HG03066 (cell line): Measurements from ENCODE around the gene HSPA12B.
"Not testable (repeated sequence)": the region's sequence is repeated elsewhere in the genome, so short reads cannot be mapped to it uniquely, and the experiment has no call there.

Source experiments
- ATAC-seq: cut with Tn5 transposase; IDR thresholded peaks from one replicate; pipeline ENCODE4 v1.9.1; 2021; ENCODE audit warnings: low read depth; ENCODE audit not compliant: unreplicated experiment

Gene HSPA12B

DNA sequence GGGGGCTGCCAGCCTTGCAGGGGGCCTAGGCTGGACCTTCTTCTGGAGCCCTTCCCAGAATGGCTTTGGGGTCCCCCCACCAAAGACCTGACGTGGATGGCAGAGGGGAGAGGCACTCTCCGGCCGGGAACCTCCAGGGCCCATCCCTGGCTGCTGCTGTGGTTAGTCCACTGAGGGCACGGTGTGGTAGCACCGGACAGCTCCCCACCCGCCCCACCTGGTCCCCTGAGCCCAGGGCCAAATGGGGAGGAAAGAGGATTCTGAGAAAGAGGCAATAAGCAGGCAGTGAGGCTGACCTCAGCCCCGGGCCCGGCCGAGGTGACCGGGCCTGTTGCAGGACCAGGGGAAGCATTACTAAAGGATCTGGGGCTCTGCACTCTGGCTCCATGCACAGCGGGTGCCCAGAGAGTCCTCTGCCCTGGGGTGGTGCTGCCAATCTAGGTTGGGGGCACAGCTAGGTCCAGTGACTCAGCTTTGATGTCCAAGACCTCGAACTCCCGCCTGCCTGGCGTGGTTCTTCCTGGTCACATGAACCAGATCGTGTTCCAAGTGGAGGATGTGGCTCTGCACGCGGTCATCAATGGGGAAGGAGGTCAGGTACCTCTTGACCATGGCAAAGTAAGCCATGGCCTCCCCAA, 51.9 kb downstream of the HSPA12B start:
- ATAC-seq: no peak

DNA sequence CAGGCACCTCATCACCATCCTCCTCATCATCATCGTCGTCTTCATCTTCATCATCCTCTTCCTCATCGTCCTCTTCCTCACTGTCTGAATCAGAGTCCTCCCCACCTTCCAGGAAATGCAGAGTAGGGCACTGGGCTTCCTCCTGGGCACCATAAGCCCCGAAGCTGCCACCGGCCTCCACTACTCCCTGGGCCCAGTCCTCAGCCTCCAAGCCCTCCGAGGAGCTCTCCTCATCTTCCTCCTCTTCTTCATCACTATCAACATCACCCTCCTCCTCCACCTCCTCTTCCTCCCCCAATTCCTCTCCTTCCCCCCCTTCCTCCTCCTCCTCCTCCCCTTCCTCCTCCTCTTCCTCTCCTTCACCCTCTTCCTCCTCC, 52.4 kb downstream of the HSPA12B start:
- ATAC-seq: no peak

DNA sequence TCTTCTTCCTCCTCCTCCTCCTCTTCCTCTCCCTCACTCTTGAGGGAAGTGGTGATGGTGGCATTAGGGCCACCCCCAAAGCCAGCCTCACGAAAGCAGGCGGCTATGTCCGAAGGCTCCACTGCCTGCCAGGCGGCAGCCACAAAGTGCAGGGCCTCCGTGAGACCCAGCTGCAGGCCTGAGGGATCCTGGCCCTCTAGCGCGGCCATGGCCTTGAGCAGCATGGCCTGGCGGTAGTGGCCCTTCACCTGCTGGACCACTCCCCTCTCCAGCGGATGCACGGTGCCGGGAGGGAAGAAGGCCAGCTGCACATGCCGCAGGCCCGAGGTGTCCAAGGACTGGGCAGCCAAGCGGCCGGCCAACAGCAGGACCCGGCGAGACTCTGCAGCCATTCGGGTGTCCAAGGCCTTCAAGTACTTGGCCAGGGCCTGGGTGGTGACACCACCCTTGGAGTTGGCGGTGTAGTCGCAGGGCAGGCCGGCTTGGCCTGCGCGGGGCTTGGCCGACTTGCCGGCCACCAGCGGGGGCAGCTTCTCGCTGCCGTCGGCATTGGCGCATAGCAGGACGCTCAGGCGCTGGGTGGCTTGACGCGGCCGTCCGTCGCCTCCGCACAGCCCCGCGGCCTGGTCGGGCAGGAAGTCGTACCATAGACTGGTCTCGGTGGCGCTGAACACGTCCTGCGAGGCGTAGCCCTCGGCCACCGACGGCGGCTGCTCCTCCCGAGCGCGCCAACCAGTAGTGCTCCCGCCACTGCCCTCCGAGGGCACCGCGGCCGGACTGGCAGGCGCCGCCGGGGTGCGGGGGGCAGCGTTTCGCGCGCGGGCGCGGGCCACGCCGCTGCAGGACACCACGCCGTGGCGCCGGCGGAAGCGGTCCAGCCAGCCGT, 53.0 kb downstream of the HSPA12B start:
- no peak for ATAC-seq

DNA sequence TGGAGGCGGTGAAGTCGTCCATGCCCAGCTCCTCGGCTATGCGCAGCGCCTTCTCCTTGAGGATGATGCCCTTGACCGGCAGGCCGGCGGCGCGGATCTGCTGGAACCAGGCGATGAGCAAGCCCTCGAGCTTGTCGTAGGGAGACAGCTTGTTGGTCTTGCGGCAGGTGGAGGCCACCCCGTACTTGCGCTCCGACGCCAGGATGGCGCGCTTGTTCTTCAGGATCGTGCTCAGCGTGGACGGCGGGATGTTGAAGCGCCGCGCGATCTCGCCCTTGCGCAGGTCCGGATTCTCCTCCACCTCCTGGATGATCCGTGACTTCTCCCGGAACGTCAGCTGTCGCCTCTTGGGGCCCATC, 53.6 kb downstream of the HSPA12B start:
- ATAC-seq: no peak

DNA sequence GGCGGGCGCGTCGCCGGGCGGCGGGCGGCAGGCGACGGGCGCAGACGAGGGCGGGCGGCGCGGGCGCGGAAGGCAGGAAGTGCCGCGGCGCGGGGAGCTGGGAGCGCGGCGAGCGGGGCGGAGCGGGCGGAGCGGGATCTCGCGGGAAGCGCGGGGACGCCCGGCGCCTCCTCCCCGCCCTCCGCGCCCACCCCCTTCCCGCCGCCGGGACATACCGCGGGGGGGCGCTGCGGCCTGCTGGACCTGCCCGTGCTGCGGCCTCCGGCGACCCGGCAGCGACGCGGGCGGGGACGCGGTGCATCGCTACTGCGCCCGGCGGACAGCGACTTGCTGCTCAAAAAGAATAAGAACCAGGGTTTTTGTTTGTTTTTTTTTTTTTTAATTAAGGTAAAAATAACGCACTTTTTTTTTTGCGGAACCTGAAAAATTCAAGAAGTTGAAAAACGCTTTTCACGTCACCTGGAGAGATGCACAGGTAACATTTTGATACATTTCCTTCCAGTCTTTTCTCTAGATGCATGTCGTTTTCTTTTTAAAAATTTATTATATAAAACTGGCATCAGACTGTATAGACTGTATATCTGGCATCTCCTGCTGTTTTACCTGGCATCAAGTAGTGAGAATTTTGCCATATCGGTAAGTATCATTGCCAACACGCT, 54.3 kb downstream of the HSPA12B start, which contains the start of gene CENPB:
Gene CENPB (minus strand): TSS at position 76 of the 659 bp plus-strand sequence. CDS start 257 bp downstream, outside the sequence.
- peak; percentile 71 for ATAC-seq

DNA sequence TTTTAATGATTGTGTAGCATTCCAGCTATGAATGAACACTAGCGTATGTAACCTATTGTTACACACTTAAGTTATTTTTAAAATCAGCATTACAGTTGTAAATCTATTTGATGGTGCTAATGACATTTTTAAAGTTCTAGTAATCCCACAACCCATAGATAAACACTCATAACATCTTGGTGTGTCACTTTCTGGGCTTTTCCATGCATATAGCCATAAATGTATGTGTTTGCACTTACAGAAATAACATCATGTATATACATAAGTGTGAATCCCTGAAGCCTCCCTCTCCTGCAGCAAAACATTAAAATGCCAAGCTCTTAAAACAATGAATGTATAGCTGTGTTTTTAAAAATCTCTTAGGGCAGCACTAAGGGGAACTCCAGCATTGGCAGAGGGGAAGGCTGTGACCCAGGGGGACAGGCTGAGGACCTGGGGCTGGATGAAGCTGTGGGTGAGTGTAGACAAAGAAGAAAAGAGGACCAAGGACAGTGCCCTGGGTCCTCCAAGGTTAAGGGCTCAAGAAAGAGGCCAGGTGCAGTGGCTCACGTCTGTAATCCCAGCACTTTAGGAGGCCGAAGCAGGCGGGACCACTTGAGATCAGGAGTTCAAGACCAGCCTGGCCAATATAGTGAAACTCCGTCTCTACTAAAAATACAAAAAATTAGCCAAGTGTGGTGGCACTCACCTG, 55.0 kb downstream of the HSPA12B start:
- ATAC-seq: no peak

DNA sequence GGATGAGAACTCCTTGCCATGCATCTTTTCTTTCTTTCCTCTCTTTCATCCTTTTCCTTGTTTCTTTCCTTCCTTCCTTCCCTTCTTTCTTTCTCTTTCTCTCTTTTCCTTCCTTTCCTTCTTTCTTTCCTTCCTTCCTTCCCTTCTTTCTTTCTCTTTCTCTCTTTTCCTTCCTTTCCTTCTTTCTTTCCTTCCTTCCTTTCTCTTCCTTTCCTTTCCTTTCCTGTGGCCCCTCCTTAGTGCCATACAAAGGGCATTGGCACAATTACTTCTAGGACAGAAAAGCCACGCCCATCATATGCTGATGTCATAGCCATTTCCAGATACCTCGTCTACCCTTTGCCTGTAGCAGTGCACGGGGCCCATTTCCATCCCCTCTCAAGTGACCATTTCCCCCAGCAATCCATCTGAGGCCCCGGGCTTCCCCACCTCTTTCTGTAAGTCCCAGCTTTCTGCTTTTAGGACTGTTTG, 56.2 kb downstream of the HSPA12B start:
- no peak for ATAC-seq

DNA sequence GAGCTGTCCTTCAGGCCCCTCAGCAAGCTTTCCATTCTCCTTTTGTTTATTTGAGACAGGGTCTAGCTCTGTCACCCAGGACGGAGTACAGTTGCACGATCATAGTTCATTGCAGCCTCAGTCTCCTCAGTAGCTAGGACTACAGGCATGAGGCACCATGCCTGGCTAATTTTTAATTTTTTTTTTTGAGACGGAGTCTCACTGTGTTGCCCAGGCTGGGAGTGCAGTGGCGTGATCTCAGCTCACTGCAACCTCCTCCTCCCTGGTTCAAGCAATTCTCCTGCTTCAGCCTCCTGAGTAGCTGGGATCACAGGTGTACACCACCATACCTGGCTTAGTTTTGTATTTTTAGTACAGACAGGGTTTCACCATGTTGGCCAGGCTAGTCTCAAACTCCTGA, 56.7 kb downstream of the HSPA12B start:
- not testable (repeated sequence) for ATAC-seq

DNA sequence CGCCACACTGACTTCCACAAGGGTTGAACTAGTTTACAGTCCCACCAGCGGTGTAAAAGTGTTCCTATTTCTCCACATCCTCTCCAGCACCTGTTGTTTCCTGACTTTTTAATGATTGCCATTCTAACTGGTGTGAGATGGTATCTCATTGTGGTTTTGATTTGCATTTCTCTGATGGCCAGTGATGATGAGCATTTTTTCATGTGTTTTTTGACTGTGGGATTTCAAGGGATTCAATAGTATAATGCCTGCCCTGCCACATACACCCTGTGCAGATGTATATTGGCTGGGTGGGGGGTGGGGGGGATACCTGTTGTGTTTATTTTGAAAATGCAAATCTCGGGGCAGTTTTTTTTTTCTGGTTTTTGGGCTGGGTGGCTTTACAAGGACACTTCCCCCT, 61.7 kb downstream of the HSPA12B start:
- ATAC-seq: not testable (repeated sequence)

DNA sequence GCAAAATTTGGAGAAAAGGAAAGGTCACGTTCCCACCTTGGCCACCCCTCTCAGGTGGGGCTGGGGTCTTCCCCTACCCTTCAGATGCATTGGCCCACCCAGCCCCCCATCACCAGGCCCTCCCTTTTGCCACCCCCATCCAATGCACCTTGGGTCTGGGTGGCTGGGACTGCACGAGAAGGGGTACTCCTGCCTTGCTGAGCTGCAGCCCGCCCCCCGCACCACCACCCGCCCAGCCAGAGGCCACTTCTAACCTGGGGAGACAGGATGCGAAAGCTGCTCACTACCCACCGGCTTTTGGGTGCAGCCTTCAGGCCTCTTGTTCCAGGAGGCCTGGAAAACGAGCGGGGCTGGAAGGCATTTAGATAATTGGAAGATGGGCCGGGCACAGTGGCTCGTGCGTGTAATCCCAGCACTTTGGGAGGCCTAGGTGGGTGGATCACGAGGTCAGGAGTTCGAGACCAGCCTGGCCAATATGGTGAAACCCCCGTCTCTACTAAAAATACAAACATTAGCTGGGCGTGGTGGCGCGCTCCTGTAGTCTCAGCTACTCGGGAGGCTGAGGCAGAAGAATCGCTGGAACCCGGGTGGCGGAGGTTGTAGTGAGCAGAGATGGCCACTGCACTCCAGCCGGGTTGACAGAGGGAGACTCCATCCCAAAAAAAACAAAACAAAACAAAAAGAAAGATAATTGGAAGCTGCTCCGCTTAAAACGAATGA, 62.4 kb downstream of the HSPA12B start:
- ATAC-seq: no peak

DNA sequence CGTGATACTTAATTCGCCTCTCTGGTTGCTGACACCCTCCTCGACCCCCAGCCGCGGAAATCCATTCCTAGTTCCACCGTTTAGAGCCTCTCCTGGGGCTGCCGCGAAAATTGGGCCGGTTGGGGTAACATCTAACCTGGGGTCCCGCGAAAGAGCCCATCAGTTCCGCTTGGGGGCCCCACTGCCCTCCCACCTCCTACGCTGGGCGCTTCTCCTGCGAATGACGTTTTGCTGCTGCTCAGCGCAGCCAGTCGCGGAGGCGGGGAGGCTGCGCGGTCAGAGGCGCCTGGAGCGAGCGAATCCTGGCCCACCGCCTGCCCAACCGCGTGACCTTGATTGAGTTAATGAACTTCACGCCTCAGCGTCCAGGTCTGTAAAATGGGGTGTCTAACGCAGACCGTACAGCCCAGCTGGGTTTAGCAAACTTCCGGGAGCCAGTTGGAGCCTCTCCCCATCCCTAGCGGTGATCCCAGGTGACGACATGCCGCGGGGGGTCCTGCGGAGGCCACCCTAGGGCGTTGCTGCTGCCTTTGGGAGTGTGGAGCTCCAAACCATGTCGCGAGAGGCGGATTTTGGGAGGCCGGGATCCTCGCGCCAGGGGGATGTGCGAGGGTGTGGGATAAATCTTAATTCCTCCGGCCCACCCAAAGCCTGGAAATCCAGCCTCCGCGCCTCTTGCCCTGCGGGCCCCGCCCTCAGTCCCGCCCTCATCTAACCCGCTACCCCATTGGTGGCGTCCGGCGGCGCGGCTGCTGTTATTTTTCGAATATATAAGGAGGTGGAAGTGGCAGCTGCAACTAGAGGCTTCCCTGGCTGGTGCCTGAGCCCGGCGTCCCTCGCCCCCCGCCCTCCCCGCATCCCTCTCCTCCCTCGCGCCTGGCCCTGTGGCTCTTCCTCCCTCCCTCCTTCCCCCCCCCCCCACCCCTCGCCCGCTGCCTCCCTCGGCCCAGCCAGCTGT, 63.3 kb downstream of the HSPA12B start, which contains the start of gene CDC25B:
Gene CDC25B (plus strand): TSS at position 800 of the 958 bp plus-strand sequence. CDS start 222 bp downstream, outside the sequence.
- peak; percentile 67 for ATAC-seq

DNA sequence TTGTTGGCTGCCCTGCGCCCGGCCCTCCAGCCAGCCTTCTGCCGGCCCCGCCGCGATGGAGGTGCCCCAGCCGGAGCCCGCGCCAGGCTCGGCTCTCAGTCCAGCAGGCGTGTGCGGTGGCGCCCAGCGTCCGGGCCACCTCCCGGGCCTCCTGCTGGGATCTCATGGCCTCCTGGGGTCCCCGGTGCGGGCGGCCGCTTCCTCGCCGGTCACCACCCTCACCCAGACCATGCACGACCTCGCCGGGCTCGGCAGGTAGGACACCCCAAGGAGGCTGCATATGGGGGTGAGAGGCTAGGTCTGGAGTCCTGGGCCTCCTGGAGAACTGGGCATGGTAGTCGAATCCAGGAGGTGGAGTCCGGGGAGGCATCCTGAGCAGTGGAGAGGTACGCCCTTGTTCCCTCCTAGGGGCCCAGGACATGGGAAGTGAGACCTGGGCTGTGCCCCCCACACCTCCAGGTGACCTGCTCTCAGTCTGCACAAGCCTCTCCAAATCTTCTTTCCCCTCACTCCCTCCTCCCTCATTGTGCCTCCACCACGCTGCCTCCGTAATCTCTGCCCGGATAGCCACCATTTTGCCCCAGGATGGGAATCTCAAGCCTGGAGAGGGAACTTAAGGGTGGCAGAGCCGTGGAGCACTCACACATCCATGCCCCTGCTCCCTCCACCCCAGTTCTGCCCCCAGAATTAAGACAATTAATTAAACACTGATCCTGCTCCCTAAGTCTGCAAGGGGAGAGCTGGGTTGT, 64.2 kb downstream of the HSPA12B start:
- ATAC-seq: no peak

DNA sequence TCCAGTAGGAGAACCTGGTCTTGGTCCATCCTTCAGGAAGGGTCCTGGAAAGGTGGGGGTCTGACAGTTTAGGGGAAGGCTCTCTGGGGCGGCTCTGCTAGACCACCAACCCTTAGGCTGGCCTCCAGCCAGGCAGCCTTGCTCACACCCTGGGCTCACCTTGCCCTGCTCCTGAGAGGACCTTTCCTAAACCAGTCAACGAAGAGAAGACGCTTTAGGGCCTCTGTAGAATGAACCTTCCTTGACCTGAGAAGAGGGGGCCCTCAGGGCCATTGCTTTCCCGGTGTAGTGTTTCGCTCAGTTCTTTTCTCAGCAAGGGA, 64.7 kb downstream of the HSPA12B start:
- ATAC-seq: no peak

DNA sequence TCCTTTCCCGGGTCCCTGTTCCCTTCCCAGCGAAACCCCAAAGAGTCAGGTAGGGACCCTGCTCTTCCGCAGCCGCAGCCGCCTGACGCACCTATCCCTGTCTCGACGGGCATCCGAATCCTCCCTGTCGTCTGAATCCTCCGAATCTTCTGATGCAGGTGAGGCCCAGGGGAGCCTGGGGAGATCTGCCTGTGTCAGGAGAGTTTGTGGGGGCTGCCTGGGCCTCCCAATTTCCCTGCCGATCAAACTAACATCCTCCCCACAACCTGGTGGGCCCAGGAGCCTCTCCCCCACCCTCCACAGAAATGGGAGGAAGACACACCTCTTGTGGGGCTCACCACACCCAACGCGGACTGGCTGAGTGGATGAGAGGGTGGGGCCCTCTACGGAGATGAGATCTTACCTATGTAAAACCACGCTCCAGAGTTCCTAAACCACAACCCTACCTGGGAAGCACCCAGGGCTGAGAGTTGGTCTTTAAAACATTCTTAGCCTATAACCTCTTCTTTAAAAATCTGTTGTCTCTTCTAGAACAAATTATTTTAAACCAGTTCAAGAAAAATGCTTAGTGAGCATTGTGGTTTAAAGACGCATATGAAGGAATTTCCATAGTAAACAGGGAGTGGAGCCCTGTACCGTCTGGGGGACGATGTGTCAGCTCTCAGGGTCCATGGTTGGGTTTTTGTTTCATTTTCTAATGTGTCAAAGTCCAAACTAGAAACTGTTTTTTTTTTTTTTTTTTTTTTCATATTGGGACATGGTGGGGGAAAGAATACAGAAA, 65.3 kb downstream of the HSPA12B start:
- no peak for ATAC-seq

DNA sequence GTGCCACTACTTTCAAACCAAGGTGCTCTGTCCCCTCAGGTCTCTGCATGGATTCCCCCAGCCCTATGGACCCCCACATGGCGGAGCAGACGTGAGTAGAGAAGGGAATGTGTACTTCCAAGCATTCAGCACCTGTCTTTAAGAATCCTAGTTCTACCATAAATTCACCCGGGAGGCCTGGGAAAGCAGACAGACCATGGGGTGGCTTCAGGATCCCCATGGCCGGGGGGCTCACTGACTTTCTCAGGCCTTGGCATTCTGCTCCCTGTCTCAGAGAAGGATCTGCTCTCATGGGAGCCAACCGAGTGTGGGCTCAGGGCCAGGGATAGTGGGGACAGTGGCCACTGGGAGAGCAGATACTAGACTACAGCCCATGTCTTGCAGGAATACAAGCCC, 65.9 kb downstream of the HSPA12B start:
- no peak for ATAC-seq

DNA sequence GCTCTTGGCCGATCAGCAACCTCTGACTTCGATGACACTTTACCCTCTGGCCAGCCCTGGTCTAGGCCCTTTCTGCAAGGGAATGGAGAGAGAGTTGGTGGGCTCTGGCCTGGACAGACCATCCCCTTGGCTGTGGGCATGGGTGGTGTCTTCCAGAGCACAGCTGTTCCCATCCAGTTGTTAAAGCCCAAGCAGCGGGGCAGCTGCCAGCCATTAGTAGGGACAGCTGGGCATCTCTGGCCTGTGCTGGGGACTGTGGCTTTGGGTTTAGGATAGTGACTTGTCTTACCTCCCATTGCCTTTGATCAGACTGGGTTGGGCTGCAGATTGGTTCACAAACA, 66.4 kb downstream of the HSPA12B start:
- ATAC-seq: no peak

DNA sequence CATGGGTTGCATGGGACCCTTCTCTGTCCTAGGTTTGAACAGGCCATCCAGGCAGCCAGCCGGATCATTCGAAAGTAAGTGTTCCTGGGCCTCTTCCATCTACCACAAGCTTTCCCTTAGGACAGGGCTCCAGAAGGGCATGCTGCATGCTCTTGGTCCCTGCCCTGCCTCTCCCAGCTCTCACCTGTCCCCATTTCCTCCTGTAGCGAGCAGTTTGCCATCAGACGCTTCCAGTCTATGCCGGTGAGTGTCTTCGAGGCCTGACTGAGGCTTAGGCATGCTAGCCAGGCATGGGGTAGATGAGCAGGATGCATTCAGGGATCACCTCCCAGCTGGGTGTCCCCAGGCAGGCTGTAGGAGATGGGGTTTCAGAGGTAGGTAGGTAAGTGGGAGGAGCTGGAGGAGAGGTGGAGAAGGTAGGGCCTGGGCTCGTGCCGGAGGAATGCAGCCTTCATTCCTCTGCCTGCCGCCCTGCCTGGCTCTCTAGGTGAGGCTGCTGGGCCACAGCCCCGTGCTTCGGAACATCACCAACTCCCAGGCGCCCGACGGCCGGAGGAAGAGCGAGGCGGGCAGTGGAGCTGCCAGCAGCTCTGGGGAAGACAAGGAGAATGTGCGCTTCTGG, 67.9 kb downstream of the HSPA12B start:
- ATAC-seq: no peak
